HG03457 (cell line): ENCODE data around the gene AHNAK.

Experiments
- ATAC-seq: cut with Tn5 transposase; IDR thresholded peaks from one replicate; pipeline ENCODE4 v1.9.1; 2021; ENCODE audit warnings: moderate number of reproducible peaks; ENCODE audit not compliant: unreplicated experiment

The AHNAK gene

DNA sequence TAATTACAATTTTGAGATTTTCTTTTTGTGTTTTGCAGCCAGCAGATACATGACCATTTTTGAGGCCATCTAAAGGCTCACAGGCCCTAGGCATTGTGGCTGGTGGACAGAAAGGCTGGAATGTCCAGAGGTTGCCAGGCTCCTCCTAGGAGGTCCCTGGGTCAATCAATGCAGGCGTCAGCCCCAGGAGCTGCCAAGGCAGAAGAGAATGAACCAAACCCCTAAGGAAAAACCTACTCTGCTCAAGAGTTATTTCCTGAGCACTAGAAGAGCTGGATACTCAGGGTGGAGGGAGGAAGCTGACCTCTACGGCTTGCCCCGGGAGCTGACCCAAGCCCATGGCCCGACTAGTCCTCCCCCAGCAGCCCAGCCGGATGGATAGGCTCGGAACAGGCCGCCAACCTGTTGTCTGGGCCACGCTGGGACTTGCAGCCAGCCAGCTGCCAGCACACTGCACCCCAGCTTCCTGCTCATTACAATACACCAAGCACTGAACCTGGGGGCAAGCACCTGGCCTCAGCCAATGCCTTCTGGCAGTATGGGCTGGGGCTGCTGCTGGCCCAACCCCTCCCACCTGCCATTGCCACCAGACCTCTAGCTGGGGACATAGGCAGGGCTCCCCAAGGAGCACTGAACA lies 133.4 kb downstream of the AHNAK start:
- ATAC-seq: no peak

DNA sequence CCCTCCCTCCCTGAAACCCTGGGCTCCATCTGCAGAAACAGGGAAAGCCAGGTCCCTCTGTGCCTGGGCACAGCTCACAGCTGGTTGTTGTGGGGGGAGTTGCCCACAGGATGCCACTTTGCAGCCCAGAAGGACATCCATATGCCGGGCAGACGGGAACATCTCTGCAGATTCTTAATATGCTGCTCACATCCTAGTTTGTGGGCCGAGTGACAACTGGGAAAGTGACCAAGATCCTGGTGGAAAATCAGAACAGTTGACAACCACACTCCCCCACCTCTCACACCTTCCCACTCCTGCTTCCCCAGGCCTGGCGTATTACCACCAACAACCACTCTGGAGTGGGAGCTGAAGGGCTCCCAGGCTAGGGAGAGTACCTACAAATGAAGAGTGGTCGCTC lies 135.1 kb downstream of the AHNAK start:
- no peak for ATAC-seq

DNA sequence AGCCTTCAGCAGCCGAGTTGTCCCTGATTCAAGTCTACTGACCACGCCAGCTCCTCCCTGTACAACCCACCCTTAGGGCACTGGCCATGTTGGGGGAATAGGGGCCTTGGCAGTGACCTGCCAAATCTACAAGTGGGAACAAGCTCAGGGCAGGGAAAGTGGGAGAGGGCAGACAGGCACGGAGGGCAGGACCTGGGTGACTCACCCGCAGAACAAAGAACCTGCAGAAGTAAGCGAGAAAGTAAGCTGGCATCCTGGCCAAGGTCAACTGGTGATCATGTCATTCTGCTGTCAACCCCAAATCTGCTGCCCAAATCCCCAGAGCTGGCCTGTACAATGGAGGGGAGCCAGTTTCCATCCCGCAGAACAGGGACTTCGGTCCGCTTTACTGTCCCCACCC lies 135.6 kb downstream of the AHNAK start:
- no peak for ATAC-seq

DNA sequence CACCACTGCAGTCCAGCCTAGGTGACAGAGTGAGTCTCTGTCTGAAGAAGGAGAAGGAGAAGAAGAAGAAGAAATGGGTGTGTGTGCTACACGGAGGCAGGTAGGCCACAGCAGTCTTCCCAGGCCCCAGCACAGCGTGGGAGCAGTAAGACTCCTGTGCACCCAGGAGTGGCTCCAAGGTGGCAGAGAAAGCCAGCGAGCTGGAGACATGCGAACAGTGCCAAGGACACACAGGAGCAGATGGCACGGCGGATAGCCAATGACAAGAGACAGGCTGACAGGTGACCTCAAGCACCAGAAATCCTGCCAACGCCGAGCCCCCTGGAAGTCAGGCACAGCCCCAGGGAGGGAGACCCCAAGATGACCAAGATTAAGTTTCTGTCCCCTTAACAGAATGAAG lies 136.8 kb downstream of the AHNAK start:
- no peak for ATAC-seq

DNA sequence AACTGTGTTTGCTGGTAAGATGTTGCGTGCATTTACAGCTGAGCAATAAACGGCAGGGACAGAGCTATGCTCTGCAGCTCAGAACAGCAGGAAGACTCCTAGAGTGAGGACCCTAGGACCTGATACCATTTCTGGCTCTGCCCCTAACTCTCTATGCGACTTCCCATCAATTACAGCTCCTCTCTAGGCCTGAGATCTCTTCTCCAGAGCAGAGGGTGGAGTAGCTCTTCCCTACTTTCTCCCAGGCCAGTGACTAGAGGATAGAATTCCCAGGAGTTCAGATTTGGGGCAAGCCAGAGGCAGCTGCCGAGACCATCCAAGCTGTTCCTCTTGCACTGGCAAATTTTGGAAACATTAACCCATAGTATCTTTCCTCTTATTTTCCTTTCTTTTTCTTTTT lies 140.6 kb downstream of the AHNAK start:
- no peak for ATAC-seq

DNA sequence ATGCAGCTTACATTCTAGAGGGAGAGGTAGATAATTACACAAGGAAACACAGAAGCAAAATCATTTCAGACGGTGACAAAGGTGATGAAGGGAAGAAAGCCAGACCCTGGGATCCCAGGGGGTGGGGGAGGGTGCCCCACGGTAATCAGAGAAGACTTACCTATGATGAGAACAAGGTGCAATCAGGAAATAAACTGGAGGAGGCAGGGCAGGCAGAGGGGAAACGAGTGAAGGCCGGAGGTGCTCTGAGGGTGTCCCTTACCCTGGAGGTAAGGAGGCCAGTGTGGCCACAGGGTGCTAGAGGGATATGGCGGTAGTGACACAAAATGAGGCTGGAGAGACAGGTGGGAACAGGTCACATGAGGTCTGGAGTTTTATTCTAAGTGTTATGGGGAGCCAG lies 141.7 kb downstream of the AHNAK start:
- no peak for ATAC-seq

DNA sequence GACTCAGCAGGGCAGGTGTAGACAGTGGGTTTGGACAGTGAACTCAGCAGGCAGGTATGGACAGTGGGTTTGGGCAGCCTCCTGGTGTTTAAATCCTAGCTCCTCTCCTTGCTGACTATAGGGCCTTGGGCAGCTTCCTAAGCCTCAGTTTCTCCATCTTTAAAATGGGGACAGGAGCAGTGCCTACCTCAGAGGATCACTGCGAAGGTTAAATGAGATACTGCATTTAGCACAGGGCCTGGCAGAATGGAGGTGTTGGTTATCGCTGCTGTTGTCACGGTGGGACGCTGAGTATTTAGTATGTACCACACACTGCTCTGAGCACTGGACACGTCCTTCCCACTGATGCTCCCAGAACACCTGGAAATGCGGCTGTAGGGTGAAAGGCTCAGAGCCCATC lies 142.2 kb downstream of the AHNAK start:
- no peak for ATAC-seq

DNA sequence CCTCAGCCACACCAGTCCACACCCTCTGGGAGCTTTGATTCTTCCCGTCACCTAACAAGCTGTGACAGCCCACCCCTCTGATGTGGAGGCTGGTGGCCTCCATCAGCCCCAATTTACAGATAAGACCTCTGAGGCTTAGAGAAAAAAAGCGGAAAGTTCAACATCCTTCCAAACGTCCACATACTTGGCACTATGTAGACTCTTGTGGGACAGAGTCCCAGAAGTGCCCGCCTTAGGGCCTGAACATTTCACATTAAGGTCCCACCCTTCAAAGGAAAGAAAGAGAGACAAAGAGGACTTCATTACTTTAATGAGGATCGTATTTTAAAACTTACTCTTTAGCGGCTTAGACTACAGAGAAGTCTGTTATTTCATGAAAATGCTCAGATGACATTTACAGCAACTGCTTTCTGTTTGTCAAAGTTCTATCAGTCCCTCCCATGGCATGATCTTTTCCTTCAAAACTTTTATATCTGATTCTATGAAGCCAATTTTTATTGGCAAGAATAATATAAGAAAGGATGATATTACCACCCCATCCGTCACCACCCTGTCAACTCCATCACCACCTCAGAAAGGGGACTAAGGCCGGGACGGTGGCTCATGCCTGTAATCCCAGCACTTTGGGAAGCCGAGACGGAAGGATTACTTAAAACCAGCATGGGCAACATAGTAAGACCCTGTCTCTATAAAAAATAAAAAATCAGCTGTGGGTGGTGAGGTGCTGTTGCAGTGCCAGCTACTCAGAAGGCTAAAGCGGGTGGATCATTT lies 143.5 kb downstream of the AHNAK start:
- ATAC-seq: no peak

DNA sequence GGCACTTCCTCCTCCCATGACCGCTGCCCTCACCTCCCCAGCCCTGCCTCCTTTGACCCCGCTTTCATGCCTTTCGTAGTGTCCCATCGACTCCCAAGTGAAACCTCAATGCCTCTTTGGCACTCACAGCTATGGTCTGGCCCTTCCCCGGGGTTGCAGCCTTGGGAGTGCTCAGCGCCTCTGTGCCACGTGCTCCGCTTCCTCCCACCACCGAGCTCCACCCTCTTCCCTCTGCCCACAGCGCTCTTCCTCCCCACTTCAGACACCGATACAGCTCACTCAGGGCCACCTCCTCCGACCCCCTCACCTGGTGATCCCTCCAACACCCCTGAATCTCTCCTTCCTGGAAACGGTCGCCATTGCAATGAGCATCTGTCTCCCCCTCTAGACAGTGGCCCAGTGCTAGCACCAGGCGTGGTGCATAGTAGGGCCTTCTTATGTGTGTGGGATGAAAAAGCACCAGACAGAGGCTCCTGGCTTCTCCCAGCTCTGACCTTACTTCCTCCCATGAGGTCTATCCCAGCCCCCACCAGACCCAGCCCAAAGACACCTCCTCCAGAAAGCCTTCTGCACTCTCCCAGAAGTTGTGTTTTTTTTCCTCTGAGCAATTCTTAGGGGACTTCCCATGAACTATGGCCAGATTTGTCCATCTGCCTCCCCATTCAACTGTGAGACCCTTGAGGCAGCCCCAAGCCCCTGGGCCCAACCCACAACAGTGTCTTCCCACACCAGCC lies 144.2 kb downstream of the AHNAK start:
- ATAC-seq: no peak

DNA sequence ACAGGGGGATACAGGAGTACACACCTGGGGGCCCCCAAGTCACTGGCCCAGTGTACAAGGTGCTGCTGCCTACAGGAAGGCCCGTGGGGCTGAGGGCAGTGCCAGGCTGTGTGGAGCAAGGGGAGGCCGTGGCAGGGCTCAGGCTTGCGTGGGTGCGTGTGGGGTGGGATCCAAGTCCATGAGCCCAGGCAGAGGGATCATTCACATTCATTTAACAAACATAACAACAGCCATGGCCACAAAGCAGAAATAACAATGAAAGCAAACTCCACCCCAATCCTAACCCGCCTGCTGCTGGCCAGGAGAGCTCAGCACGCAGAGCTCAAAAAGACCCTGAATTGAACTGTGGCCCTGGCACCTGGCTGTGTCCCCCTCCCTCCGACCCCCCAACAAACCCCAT lies 144.8 kb downstream of the AHNAK start:
- no peak for ATAC-seq

DNA sequence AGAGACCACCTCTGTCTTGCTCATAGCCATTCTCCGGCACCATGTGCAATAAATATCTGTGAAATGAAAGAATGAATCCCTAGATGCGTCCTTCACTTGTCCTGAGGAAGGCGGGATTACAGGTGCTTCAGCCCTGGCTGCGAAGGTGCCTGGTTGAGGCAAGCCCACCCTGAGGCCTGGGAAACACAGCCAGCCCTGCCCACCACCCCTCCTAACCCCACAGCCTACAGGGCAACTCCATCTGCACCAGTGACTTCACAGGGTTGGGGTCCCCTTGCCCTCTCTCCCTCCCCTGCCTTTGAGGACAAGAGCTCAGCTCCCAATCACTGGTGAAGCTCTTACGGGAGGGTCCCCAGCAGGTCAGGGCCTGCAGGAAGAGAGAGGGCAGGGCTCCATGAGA lies 145.2 kb downstream of the AHNAK start:
- no peak for ATAC-seq

DNA sequence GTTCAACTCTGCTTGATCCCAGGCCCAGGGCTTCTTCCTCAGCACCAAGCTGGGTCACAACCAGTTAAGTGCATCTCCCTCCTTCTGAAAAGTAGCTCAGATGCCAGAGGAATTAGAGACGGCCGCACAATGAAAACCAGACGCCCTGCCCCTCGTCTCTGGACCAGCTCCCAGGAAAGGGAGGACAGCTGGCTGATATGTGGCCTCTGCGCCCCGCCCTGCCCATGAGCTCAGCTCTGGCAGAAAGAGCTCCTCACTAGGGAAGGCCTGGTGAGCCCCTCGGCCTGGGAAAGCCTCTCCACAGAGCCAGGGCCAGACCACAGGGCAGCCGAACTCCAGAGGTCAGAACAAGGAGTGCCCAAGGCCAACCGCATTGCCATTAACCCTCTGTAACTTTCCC lies 145.8 kb downstream of the AHNAK start:
- no peak for ATAC-seq

DNA sequence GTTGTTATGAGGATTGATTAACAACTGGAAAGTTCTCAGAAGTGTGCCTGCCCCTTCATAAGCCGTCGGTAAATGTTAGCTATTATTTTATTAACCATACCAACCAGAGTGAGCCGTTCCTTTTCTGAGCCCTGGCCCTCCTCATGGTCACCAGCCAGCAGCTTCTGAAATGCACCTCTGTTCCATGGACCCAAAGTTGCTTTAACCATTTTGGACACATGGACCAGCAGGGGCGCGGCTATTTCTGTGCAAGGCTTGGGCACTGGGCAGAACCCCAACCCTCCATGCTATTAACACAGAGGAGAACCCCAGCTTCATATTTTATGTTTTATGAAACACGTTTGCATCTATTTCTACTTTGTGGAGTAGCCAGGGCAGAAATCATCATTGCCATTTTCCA lies 146.3 kb downstream of the AHNAK start:
- no peak for ATAC-seq

DNA sequence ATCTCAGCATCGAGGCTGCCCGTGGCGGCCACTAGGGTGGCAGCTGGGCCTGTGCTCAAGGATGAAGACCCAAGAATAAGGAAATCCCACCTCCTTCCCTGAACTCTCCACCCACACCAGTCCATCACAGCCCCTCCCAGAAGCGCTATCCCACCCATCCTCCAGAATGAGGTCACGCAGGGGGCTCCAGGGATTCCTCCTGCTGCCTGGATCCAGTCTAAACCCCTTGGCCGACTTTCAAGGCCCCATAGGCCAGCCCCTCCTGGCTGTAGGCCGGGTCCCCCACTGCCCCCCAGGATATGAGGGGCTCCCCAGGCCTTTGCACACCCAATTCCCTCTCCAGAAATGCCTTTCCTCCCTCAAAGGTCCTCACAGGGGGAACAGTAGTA lies 146.7 kb downstream of the AHNAK start:
- ATAC-seq: no peak

DNA sequence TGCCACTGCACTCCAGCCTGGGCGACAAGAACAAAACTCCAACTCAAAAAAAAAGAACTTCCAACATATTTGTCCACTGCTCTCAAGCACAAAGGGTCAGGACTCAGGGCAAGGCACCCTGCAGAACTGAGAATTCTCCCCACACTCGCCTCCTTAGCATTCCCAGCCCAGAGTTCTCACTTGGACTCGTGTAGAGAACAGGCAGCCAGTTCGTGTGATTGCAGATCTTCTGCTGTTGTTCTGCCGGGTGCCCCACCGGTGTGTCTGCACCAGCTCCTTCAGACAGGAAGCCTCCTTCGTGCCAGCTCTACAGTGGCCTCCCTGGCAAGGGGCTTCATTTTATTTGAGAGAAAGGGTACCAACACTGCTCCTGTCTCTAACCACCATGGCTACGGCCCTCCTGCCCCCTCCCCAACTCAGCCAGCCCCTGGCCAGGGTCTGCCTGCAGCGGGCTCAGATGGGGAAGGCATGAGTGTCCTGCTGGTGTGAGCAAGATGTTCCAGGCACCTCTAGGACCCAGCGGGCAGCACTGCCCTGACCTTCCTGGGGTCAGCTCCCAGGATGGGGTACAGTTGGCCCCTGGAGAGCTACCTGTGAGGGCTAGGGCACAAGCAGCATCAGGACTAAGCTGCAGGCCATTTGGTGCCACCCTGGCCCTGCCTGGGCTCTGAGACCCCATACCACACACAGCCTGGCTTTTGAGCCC lies 147.3 kb downstream of the AHNAK start:
- ATAC-seq: no peak

DNA sequence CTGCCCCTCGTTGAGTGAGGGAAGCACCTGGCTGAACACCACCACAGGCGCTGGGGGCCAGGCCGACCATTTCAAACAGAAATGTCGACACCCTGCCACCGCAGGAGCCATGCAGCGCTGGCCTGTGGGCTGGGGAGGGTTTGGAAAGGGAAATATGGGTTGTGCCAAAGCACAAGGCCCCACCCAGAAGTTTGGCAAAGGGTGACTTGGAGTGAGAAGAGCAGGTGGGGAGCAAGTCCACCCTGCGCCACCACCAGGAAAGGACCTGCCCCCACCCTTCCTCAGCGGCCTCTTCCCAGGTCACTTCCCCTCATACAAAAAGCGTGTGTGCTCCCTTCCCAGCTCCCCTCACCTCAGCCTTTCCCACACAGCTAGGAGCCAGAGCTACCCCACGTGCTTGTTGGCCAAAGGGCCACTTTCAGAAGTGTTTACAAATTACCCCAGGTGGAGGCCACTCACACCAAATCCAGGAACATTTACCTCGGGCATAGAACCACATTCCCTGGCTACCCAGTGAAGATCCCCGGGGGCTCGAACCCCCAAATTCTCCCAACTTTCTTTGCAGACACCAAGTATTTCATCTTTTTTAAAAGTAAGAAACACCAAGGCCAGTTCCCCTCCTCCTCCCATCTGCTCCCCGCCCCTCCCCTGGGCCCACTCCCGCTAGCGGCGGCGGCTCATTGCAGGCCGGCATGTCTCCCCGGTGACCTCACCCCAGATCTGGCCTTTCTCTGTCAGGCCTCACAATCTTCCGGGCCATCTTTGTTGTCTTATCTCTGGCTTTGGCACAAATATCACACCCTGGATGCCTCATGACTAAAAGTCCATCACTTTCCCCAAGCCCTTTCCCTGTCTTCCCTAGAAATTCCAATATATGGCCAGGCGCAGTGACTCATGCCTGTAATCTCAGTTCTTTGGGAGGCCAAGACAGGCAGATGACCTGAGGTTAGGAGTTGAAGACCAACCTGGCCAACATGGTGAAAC lies 148.3 kb downstream of the AHNAK start:
- no peak for ATAC-seq

DNA sequence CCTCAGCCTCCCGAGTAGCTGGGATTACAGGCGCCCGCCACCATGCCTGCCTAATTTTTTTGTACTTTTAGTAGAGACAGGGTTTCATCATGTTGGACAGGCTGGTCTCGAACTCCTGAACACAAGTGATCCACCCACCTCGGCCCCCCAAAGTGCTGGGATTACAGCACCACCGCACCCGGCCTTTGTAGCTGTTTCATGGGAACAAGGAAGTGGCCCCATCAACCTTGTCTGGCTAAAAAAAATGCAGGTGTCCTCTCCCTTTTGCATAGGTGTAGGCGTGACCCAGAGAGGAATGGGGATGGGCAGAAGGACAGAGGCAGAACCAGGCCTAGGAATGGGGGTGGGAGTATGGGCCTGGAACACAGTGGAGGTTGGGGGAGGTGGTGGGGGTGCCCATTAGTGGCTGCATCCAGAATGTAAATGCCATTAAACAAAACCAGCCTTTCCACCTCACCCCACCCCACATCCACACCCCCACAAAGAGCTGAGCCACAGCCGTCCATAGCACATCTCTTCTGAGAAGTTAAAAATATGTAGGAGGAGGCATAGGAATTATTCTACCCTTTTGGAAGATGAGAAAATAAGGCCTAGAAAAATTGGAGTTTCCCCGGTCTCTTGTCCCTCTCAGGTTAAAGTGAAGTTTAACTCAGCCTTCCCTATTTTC lies 150.6 kb downstream of the AHNAK start:
- no peak for ATAC-seq

DNA sequence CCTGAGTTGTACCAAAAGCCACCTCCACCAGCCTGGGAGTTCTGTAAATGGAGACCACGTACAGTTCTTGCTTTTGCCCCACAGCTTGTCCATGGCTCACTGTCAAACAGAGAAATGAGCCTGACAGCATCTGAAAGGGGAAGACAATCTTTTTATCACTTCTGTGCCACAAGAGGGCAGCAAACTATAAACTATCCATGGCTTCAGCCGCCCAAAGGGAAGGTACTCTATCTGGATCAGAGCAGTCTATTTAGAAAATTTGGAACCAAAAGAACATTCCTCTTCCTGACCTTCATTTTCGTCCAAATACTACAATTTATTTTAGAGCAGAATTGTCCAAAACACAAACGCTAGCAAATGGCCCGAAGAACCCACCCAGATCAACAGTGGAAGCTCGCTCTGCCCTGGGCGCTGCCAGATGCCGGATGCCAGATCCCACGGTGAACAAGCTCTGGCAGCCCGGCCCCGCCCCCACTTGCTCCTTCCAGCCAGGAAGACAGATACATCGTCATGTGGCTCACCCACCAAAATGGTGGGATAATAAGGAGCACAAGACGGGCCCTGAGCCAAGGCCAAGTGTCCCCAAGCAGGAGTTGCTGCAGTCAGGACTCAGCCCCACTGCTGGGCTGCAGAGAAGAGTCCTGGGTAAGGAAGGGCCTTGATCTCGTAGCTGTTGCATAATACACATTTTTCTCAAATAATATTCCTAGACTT lies 151.6 kb downstream of the AHNAK start:
- no peak for ATAC-seq

DNA sequence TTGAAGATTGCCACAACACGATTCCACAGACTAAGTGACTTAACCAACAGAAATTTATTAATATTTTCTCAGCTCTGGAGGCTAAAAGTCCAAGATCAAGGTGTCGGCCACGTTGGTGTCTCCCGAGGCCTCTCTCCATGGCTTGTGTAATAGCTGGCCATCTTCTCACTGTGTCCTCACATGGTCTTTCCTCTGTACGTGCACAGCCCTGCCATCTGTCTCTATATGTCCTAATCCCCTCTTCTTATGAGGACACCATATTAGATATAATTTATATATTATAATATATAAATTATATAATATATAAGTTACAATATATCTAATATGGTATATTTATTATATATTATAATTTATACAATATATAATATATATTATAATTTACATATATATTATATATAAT lies 152.9 kb downstream of the AHNAK start:
- ATAC-seq: no peak
